ENCODE measurements around the gene DEFB127. TPM values are rescaled to one million over a fixed set of nuclear protein-coding genes. Genes with fewer than 3 reads are reported as not detected.

DEFB127 gene
- total RNA-seq, 1 donor: not detected

DNA sequence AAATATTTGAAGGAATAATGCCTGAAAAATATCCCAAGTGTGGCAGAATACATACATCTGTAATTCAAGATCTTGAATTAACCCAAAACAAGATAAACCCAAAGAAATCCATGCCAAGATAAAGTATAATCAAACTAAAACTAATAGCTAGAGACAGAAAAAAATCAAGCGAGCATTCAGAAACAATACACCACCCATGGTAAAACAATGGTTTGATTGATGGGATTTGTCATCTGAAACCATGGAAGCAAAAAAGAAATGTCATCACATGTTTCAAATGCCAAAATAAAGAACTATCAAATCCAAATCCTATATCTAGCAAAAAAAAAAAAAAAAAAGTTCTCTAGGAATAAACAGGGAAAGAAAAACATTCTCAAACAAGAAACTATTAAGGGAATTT, 5.1 kb upstream of the DEFB127 start:
- no peak overlapping the region for H3K4me3 ChIP-seq (ENCODE audit: low read depth, low read length)
- no peak for DNase-seq (ENCODE audit: low read depth)
- TF ChIP-seq, protein P1, sequence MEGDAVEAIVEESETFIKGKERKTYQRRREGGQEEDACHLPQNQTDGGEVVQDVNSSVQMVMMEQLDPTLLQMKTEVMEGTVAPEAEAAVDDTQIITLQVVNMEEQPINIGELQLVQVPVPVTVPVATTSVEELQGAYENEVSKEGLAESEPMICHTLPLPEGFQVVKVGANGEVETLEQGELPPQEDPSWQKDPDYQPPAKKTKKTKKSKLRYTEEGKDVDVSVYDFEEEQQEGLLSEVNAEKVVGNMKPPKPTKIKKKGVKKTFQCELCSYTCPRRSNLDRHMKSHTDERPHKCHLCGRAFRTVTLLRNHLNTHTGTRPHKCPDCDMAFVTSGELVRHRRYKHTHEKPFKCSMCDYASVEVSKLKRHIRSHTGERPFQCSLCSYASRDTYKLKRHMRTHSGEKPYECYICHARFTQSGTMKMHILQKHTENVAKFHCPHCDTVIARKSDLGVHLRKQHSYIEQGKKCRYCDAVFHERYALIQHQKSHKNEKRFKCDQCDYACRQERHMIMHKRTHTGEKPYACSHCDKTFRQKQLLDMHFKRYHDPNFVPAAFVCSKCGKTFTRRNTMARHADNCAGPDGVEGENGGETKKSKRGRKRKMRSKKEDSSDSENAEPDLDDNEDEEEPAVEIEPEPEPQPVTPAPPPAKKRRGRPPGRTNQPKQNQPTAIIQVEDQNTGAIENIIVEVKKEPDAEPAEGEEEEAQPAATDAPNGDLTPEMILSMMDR (IDR thresholded peaks at IDR 0.05; ENCODE audit: insufficient read depth, low read depth, low read length): no peak

DNA sequence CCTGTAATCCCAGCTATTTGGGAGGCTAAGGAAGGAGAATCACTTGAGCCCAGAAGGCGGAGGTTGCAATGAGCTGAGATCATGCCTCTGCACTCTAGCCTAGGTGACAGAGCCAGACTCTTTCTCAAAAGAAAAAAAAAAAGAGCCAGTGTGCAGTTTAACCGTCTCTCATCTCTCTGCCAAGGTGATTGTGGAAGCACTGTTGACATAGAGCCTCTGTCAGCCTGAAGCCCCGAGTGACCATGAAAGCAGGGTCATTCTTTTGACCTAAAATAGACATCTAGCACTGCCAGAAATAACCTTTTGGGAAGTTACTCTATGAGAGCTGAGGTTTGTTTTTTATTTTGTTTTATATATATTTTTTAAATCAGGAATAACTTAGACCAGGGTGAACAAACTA, 7.4 kb downstream of the DEFB127 start:
- DNase-seq (ENCODE audit: low read depth): no peak
- no peak overlapping the region for H3K4me3 ChIP-seq (ENCODE audit: low read depth, low read length)
- TF ChIP-seq, protein P1 (IDR thresholded peaks at IDR 0.05; ENCODE audit: insufficient read depth, low read depth, low read length): no peak

DNA sequence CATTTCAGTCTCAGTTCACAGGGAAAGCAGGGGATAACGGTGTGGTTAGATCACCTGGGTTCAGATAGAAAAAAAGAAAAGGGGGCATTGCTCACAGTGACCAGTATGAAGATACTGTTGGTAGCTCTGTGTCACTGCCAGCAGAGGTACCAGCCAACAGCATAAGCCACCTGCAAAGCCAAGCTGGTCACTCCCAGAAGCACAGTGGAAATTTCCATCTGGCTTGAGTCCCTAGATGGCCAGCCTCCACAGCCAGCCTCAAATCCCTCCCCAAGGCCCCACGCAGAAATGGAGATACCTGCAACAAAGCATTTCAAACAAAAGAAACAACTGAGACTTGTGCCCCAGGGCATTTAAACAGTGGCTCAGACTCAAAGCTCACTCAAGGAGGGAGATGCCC, 11.6 kb downstream of the DEFB127 start:
- no peak for DNase-seq (ENCODE audit: low read depth)
- H3K4me3 ChIP-seq (ENCODE audit: low read depth, low read length): no peak overlapping the region
- TF ChIP-seq, protein P1 (IDR thresholded peaks at IDR 0.05; ENCODE audit: insufficient read depth, low read depth, low read length): no peak

DNA sequence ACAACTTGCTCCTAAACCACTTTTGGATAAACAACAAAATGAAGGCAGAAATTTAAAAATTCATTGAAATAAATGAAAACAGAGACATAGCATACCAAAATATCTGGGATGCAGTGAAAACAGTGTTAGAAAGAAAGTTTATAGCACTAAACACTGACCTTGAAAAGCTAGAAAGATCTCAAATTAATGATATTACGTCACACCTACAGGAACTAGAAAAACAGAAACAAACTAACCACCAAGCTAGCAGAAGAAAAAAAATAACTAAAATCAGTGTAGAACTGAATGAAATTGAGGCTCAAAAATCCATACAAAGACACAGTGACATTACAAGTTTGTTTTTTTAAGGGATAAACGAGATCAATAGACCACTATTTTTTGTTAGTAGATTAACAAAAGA, 27.0 kb downstream of the DEFB127 start:
- DNase-seq (ENCODE audit: low read depth): no peak
- TF ChIP-seq, protein P1 (IDR thresholded peaks at IDR 0.05; ENCODE audit: insufficient read depth, low read depth, low read length): no peak
- no peak overlapping the region for H3K4me3 ChIP-seq (ENCODE audit: low read depth, low read length)

DNA sequence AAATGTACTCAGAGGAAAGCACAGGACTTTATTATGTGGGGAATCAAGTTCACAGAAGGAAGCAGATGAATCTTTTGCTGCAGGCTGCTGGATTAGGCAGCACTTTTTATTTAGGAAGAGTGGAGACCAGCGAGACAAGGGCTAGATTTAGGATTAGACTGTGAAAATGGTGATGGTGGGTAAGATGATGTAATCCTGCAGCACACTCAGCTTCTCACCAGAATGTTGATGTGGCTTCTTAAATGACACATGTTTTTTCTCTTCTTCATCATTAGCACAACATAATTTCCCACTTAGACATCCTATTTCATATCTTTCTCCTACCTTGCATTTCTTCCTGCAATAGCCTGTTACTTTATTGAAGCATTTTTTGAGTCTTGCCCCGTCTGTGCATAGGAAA, 30.5 kb downstream of the DEFB127 start:
- no peak overlapping the region for H3K4me3 ChIP-seq (ENCODE audit: low read depth, low read length)
- TF ChIP-seq, protein P1 (IDR thresholded peaks at IDR 0.05; ENCODE audit: insufficient read depth, low read depth, low read length): no peak
- no peak for DNase-seq (ENCODE audit: low read depth)

DNA sequence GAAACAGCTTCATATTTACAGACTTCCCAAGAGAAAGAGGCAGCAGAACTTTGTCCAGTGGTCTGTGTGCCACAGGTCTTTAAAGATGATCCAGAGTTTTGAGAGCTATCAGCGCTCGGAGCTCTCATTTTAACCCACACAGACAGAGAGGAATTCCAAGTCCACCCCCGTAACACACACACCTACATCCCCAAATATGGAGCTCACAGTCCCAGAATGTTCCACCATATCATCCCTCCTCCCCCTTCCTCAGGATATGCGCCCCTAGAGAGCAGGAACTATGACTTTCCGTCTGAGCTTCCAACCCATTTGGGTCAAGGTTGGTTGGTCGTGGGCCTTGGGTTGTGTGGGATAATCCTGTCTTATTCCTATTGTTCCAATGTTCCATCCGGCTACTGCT, 32.4 kb downstream of the DEFB127 start, which contains the start of gene DEFB128:
Gene DEFB128 (minus strand): TSS at position 101 of the 400 bp plus-strand sequence. CDS start 88 bp downstream, at position 13.
- DNase-seq (ENCODE audit: low read depth): no peak
- H3K4me3 ChIP-seq (ENCODE audit: low read depth, low read length): no peak within 1 kb of the TSS
- TF ChIP-seq, protein P1 (IDR thresholded peaks at IDR 0.05; ENCODE audit: insufficient read depth, low read depth, low read length): no peak

DNA sequence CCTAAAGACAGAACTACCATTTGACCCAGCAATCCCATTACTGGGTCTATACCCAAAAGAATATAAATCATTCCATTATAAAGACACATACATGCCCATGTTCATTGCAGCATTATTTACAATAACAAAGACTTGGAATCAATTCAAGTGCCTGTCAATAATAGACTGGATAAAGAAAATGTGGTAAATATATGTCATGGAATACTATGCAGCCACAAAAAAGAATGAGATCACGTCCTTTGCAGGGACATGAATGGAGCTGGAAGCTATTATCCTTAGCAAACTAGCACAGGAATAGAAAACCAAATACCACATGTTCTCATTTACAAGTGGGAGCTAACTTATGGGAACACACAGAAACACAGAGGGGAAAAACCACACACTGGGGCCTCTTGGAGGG, 41.0 kb downstream of the DEFB127 start:
- no peak for DNase-seq (ENCODE audit: low read depth)
- H3K4me3 ChIP-seq (ENCODE audit: low read depth, low read length): no peak overlapping the region
- TF ChIP-seq, protein P1 (IDR thresholded peaks at IDR 0.05; ENCODE audit: insufficient read depth, low read depth, low read length): no peak

Data from fibroblast of villous mesenchyme (primary cell).